Measurements from ENCODE around the gene CAMK4.

DNA sequence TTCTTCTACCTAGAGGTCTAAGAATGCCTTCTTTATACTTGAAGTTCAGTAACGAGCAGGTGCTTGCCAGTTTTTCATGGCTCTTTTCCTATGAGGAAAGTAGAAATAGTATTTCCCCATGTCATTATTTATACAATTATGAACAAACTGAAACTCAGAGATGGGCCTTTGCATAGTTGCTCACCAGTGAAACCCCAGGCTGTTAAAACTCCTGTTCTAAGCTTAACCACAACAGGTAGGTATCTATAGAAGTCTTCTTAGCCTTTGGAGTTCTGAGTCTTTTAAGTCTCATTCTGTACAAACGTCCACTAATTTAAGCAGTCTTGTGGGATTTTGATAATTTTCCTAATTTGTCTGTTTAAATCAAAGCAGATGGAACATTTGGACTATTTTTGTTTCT, 198.1 kb downstream of the CAMK4 start:
- TF ChIP-seq EP300 (IDR thresholded peaks at IDR 0.05) = no peak
- TF ChIP-seq, protein P1, sequence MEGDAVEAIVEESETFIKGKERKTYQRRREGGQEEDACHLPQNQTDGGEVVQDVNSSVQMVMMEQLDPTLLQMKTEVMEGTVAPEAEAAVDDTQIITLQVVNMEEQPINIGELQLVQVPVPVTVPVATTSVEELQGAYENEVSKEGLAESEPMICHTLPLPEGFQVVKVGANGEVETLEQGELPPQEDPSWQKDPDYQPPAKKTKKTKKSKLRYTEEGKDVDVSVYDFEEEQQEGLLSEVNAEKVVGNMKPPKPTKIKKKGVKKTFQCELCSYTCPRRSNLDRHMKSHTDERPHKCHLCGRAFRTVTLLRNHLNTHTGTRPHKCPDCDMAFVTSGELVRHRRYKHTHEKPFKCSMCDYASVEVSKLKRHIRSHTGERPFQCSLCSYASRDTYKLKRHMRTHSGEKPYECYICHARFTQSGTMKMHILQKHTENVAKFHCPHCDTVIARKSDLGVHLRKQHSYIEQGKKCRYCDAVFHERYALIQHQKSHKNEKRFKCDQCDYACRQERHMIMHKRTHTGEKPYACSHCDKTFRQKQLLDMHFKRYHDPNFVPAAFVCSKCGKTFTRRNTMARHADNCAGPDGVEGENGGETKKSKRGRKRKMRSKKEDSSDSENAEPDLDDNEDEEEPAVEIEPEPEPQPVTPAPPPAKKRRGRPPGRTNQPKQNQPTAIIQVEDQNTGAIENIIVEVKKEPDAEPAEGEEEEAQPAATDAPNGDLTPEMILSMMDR (IDR thresholded peaks at IDR 0.05) = no peak
- no peak for TF ChIP-seq POLR2A (IDR thresholded peaks at IDR 0.05)

Data from tibial nerve (tissue), 4 donors.